Central memory CD8-positive, alpha-beta T cell (primary cell): ENCODE measurements around the gene NRXN3.

Experiments
- ATAC-seq: fragments of 150-1000 bp; cut with Tn5 transposase; replicated peaks from 2 replicates; pipeline ENCODE4 v1.10.0; 2022; ENCODE audit warnings: mild to moderate bottlenecking, moderate FRiP score, moderate number of reproducible peaks; ENCODE audit not compliant: poor library complexity, severe bottlenecking; ENCODE audit errors: extremely low read depth
- DNase-seq, 2 donors: peaks; one replicate each; pipeline ENCODE4 v3.0.0; 2021; ENCODE audit warnings: low spot score in 2 of 2
- H3K27ac Mint-ChIP-seq: one replicate; pipeline ENCODE4 v1.8.0; 2022; ENCODE audit warnings: low read depth, mild to moderate bottlenecking, moderate library complexity, mixed read lengths
- H3K27me3 Mint-ChIP-seq: one replicate; pipeline ENCODE4 v1.8.0; 2022; ENCODE audit warnings: mixed read lengths
- H3K36me3 Mint-ChIP-seq: one replicate; pipeline ENCODE4 v1.8.0; 2022; ENCODE audit warnings: mild to moderate bottlenecking, moderate library complexity, mixed read lengths; ENCODE audit not compliant: insufficient read depth
- H3K4me1 Mint-ChIP-seq: one replicate; pipeline ENCODE4 v1.8.0; 2022; ENCODE audit warnings: mixed read lengths
- H3K4me3 Mint-ChIP-seq: one replicate; pipeline ENCODE4 v1.8.0; 2022; ENCODE audit warnings: mild to moderate bottlenecking, moderate library complexity, mixed read lengths
- H3K9me3 Mint-ChIP-seq: one replicate; pipeline ENCODE4 v1.8.0; 2022; ENCODE audit warnings: mixed read lengths

NRXN3 gene

GRCh38 chr14:78181270-78181669 lies 11.1 kb downstream of the NRXN3 start:
- H3K9me3 Mint-ChIP-seq: peaks cover 10% of the 10 kb centered on the region

DNA sequence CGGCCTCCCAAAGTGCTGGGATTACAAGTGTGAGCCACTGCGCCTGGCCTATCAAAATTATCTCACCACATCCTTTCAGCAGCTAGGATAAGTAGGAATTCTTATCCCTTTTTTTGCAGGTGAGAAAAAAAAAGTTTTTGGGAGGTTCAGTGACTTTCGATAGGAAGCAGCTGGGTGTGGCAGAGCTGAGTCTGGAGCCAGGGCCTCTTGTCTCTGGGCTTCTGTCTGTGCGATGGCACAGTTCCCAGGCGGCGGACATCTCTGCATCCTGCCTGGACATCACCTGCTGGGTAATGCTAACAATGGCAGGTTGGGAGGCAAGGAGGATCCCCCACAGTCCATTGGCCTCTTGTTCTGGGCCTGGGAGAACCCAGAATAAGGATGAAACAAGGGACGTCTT lies 12.5 kb downstream of the NRXN3 start:
- DNase-seq: no peak
- H3K4me3 Mint-ChIP-seq: no peak overlapping the region
- peaks cover 10% of the 10 kb centered on the region for H3K9me3 Mint-ChIP-seq
- H3K36me3 Mint-ChIP-seq: peaks cover 3% of the 10 kb centered on the region
- ATAC-seq: no peak
- H3K4me1 Mint-ChIP-seq: no peaks in the 10 kb centered on the region
- H3K27me3 Mint-ChIP-seq: peaks cover 13% of the 10 kb centered on the region
- no peak overlapping the region for H3K27ac Mint-ChIP-seq

More at GRCh38 chr14:78181270-78181669, 11.1 kb downstream of the NRXN3 start:
- no peak overlapping the region for H3K27ac Mint-ChIP-seq
- H3K36me3 Mint-ChIP-seq: peaks cover 3% of the 10 kb centered on the region
- peaks cover 13% of the 10 kb centered on the region for H3K27me3 Mint-ChIP-seq
- no peaks in the 10 kb centered on the region for H3K4me1 Mint-ChIP-seq
- ATAC-seq (no peak), DNase-seq (no peak)
- no peak overlapping the region for H3K4me3 Mint-ChIP-seq

- peaks cover 3% of the 10 kb centered on the region for H3K36me3 Mint-ChIP-seq
- ATAC-seq: no peak
- no peak for DNase-seq
- no peaks in the 10 kb centered on the region for H3K4me1 Mint-ChIP-seq
- peaks cover 10% of the 10 kb centered on the region for H3K9me3 Mint-ChIP-seq
- no peak overlapping the region for H3K27ac Mint-ChIP-seq
- peaks cover 13% of the 10 kb centered on the region for H3K27me3 Mint-ChIP-seq
- H3K4me3 Mint-ChIP-seq: no peak overlapping the region
Observed at GRCh38 chr14:78184157-78184556, 14.0 kb downstream of the NRXN3 start.

DNA sequence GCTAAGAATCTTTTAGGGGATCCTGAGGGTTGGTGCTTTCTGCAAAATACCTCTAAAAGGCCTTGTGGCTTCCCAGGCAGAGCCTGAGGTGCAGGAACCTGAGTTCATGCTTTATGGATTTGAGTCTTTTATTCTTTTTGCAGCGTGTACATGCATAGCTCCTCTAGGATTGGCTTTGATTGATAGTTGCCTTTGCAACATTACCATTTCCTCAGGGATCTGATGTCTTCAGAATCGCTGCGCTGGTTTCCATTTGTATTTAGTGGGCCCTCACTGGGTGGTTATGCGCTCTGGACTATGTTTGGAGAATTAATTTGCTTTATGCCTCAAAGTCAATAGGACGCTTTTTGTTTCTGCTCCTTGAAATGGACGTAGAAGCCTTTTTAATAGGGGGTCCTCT lies 16.1 kb downstream of the NRXN3 start:
- H3K27ac Mint-ChIP-seq: no peak overlapping the region
- H3K9me3 Mint-ChIP-seq: peaks cover 10% of the 10 kb centered on the region
- H3K4me1 Mint-ChIP-seq: no peaks in the 10 kb centered on the region
- ATAC-seq: no peak
- H3K27me3 Mint-ChIP-seq: peaks cover 13% of the 10 kb centered on the region
- H3K4me3 Mint-ChIP-seq: no peak overlapping the region
- no peak for DNase-seq
- peaks cover 3% of the 10 kb centered on the region for H3K36me3 Mint-ChIP-seq

DNA sequence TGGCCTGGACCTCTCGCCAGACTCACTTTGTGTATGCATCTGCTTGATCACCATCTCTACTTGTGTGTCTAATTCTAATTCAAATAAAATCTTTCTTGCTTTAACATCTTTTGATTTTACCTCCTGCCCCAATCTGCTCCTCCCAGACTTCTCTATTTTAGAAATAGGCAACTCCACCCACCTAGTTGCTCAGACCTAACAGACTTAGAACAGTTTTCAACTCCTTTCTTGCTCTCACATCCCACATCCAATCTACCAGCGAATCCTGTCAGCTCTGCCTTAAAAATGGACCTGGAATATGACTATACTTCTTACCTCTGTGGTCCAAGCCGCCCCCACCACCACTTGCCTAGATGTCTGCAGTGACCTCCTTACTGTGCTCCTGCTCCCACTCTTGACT lies 18.7 kb downstream of the NRXN3 start:
- Mint-ChIP-seq H3K4me3 (no peak overlapping the region), H3K4me1 (no peaks in the 10 kb centered on the region), H3K36me3 (peaks cover 3% of the 10 kb centered on the region), H3K27me3 (peaks cover 22% of the 10 kb centered on the region), H3K9me3 (peaks cover 10% of the 10 kb centered on the region), H3K27ac (no peak overlapping the region)
- DNase-seq (no peak), ATAC-seq (no peak)

GRCh38 chr14:78195431-78195830 lies 25.3 kb downstream of the NRXN3 start:
- DNase-seq (no peak), ATAC-seq (no peak)
- Mint-ChIP-seq H3K27ac (no peak overlapping the region), H3K9me3 (peaks cover 5% of the 10 kb centered on the region), H3K27me3 (peaks cover 9% of the 10 kb centered on the region), H3K4me3 (no peak overlapping the region), H3K4me1 (no peaks in the 10 kb centered on the region), H3K36me3 (no peaks in the 10 kb centered on the region)

DNA sequence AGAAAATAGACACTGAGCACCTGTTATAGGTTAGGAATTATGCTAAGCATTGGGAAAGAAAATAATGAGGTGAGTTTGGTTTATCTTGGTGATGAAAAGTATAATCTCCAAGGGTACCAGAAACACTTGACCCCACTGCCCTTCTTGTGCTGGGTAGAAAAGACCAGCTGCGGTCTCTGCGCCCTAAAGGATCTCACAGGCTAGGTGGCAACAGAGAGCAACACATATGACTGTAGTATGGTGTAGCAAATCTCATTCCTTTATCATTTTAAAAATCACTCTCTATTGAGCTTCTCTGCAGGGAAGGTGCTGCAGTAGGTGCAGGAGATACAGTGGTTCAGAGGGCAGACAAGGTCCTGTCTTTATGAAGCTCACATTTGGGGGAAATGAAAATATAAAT lies 26.1 kb downstream of the NRXN3 start:
- DNase-seq (no peak), ATAC-seq (no peak)
- Mint-ChIP-seq H3K36me3 (no peaks in the 10 kb centered on the region), H3K9me3 (peaks cover 5% of the 10 kb centered on the region), H3K4me1 (no peaks in the 10 kb centered on the region), H3K27me3 (peaks cover 9% of the 10 kb centered on the region), H3K27ac (no peak overlapping the region), H3K4me3 (no peak overlapping the region)

- Mint-ChIP-seq H3K9me3 (peaks cover 5% of the 10 kb centered on the region), H3K4me1 (peaks cover 1% of the 10 kb centered on the region), H3K36me3 (no peaks in the 10 kb centered on the region), H3K27ac (no peak overlapping the region), H3K27me3 (peaks cover 7% of the 10 kb centered on the region), H3K4me3 (no peak overlapping the region)
- no peak for ATAC-seq
- DNase-seq: no peak
Observed at GRCh38 chr14:78197051-78197450, 26.9 kb downstream of the NRXN3 start.

GRCh38 chr14:78202163-78202562 lies 32.0 kb downstream of the NRXN3 start:
- DNase-seq: no peak
- Mint-ChIP-seq H3K4me1 (peaks cover 6% of the 10 kb centered on the region), H3K27ac (no peak overlapping the region), H3K36me3 (no peaks in the 10 kb centered on the region), H3K27me3 (no peaks in the 10 kb centered on the region), H3K9me3 (peaks cover 10% of the 10 kb centered on the region), H3K4me3 (no peak overlapping the region)
- no peak for ATAC-seq

DNA sequence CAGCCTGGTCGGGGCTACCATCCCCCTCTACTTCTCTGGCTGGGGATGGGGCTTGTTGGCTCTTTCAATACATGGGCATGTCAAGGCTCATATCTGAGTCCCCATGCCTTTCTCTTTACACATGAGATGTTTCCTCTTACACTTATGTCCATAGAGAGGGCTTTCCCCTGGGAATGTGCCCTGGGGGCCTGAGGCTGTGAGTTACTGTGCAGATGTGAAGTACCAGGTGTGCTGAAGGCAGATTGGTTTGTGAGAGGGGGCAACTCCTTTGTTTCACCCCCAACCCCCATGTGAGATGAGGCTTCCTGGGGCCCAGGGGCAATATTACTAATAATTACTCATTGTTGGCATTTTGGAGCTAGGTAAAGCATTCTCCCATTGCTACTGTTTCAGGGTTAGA lies 32.8 kb downstream of the NRXN3 start:
- no peak for ATAC-seq
- no peaks in the 10 kb centered on the region for H3K36me3 Mint-ChIP-seq
- no peak overlapping the region for H3K27ac Mint-ChIP-seq
- DNase-seq: no peak
- peaks cover 16% of the 10 kb centered on the region for H3K9me3 Mint-ChIP-seq
- no peaks in the 10 kb centered on the region for H3K27me3 Mint-ChIP-seq
- H3K4me1 Mint-ChIP-seq: peaks cover 6% of the 10 kb centered on the region
- no peak overlapping the region for H3K4me3 Mint-ChIP-seq

DNA sequence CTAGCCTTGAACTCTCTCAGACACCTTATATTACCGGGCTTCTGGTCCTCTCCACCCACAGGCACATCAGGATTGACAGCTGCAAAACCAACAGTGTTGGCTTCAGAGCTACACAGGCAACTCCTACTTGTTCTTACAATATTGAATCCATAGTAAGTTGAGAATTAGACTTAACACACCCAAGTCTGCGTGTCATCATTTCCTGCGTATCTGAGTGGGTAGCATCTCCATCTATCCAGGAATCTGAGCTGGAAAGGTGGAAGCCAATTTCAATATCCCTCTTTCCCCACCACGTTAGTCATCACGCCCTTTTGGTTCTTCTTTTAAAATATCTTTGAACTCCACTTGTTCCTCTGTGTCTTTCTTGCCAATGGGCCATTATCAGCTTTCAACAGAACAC lies 37.2 kb downstream of the NRXN3 start:
- Mint-ChIP-seq H3K4me1 (peaks cover under 1% of the 10 kb centered on the region), H3K4me3 (no peak overlapping the region), H3K27me3 (peaks cover 8% of the 10 kb centered on the region), H3K36me3 (no peaks in the 10 kb centered on the region), H3K27ac (no peak overlapping the region), H3K9me3 (peaks cover 23% of the 10 kb centered on the region)
- DNase-seq: no peak
- no peak for ATAC-seq

- Mint-ChIP-seq H3K36me3 (no peaks in the 10 kb centered on the region), H3K27me3 (no peaks in the 10 kb centered on the region), H3K4me3 (no peak overlapping the region), H3K9me3 (no peaks in the 10 kb centered on the region), H3K4me1 (no peaks in the 10 kb centered on the region), H3K27ac (no peak overlapping the region)
- no peak for ATAC-seq
- no peak for DNase-seq
Observed at GRCh38 chr14:78220273-78220672, 50.1 kb downstream of the NRXN3 start.

GRCh38 chr14:78222746-78223145 lies 52.6 kb downstream of the NRXN3 start:
- no peak overlapping the region for H3K4me3 Mint-ChIP-seq
- H3K9me3 Mint-ChIP-seq: peaks cover 4% of the 10 kb centered on the region
- no peaks in the 10 kb centered on the region for H3K27me3 Mint-ChIP-seq
- no peak for ATAC-seq
- H3K4me1 Mint-ChIP-seq: no peaks in the 10 kb centered on the region
- DNase-seq: no peak
- no peak overlapping the region for H3K27ac Mint-ChIP-seq
- no peaks in the 10 kb centered on the region for H3K36me3 Mint-ChIP-seq
